SKM-1 treated with dmso at 0.1 percent for 144 hours (cell line): Measurements from ENCODE around the gene CD200R1L.

Source experiments
- DNase-seq: peaks from one replicate; lab custom pipeline; 2025; ENCODE audit not compliant: unreplicated experiment; lab: John Stamatoyannopoulos, UW

The CD200R1L gene

DNA sequence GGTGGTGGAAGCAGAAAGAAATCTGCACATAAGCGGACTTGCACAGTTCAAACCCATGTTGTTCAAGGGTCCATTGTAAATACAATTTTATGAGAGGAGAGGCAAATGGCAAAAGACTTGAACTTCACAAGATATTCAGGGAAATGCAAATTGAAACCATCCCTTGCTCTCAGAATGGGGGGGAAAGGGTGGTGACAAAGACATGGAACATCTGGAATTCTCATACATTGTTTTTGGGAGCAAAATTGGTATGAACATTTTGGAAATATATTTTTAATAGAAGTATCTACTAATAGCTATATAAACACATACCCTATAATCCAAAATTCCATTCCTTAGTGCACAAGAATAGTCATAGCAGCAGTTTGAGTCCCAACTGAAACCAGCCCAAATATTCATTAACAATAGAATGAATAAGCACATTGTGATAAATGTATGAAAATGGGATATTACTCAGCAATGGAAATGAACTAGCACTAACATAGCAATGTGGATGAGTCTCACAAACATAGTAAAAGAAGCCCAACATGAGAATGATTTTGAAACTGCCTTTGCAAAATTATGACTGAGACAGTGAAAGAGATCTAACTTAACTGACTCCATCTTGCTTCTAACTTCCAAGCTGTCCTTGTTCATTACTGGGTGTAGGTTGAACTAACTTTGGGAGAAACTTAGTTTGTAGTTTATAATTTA, 77.2 kb downstream of the CD200R1L start:
- DNase-seq, result no peak

DNA sequence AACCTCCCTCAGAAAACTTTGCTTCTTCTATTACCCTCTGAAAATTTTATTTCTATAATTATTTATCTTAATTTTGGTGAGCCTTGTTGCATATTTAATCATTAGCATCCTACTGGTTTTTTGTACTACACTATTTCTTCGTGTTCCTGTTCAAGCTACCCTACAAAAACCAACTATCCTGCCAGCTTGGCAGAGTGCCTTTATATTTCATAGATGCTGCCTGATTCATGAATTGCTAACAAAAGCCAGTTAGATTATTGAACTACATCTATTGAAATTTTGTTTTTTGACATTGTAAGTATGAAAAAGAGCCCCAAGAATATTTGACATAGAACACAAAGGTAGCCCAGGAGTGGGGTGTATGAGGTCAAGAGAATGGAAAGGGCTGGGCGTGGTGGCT, 78.9 kb downstream of the CD200R1L start:
- DNase-seq, result no peak

DNA sequence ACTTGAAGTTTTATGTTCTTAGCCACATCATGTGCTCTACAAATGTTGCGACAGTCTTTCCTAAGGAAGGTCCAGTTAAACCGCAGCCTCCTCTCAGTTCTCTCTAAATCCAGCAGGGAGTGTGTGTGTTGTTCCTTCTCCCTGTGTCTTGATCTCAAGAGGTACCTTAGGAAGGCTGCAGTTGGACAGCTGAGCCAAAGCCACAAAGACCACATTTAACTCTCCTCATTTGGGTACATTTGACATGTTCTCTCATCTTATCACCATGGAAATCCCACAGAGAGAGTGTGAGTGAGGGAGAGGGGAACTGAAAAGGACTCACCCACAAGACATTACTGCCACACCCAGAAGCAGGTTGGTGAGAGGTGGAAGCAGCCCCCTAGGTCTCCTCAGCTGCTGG, 79.5 kb downstream of the CD200R1L start:
- peak; percentile 94 for DNase-seq
